COLO668 (cell line): Measurements from ENCODE around the gene AMPH.
A peak's percentile ranks its signal among the peaks of the same experiment; 100 is the strongest.
"Not testable (repeated sequence)": the region's sequence is repeated elsewhere in the genome, so short reads cannot be mapped to it uniquely, and the experiment has no call there.

Source experiments
- DNase-seq: peaks from one replicate; lab custom pipeline; 2025; ENCODE audit not compliant: unreplicated experiment; lab: John Stamatoyannopoulos, UW

The AMPH gene

DNA sequence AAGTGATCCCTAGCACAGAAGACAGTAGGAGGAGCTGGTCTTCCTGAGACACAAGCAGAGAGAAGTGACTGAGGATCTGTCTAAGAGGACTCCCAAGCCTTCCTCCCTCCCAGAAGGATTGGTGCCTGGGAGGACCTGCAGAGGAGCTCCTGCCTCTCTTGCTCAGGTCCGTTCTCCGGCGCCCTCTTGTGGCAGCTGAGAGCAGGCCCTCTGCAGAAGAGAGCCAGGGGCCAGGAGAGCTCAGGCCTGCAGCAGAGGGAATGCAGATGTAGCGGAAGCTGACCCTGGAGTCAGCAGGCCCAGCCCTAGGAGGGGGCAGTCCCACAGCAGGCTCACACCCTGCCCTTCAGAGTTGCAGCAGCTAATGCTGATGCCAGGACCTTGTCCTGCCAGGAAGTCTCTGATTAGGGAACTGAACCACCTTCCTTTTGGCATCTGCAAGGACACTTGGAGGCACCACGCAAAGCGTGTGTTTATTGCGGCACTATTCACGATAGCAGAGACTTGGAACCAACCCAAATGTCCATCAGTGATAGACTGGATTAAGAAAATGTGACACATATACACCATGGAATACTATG lies 276.8 kb downstream of the AMPH start:
- peak; percentile 65 for DNase-seq

DNA sequence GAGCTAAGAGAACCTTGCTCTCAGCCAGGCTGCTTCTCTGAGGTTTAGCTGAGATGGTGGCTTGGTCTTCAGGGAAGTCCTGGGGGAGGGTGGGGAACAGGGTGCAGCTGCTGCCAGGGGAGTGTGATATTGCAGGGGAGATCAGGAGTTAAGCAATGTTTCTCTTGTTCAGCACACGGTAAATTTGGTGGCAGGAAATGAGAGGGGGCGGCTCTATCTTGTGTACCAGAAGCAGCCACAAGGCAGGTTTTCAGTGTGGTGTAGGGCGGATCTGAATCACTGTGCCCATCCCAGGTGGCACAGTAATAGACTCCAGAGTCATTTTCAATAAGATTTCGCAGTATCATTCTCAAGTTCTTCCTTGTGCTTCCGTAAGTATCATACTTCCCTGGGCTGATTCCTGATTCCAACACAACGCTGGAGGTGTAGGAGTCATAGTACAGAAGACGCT lies 277.7 kb downstream of the AMPH start:
- not testable (repeated sequence) for DNase-seq

GRCh38 chr7:38351601-38352000 lies 279.6 kb downstream of the AMPH start:
- DNase-seq = no peak

- DNase-seq = not testable (repeated sequence)
These were observed 280.4 kb downstream of the AMPH start for GRCh38 chr7:38350777-38351176.

GRCh38 chr7:38349869-38350583 lies 281.1 kb downstream of the AMPH start:
- DNase-seq = not testable (repeated sequence)

- DNase-seq = not testable (repeated sequence)
These were observed 281.9 kb downstream of the AMPH start for GRCh38 chr7:38349126-38349795.

GRCh38 chr7:38345299-38346172 lies 285.6 kb downstream of the AMPH start:
- peak; percentile 50 for DNase-seq

DNA sequence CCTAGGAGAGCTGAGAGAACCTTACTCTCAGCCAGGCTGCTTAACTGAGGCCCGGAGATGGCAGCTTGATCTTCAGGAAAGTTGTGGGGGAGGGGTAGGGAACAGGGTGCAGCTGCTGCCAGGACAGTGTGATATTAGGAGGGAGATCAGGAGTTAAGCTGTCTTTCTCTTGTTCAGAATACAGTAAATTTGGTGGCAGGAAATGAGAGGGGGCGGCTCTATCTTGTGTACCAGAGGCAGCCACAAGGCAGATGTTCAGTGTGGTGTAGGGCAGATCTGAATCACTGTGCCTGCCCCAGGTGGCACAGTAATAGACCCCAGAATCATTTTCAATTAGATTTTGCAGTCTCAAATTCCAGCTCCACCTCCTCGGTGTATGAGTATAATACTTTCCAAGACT lies 286.4 kb downstream of the AMPH start:
- DNase-seq = peak; percentile 33

- DNase-seq = not testable (repeated sequence)
These were observed 289.0 kb downstream of the AMPH start for GRCh38 chr7:38342135-38342534.

- DNase-seq = not testable (repeated sequence)
These were observed 289.9 kb downstream of the AMPH start for GRCh38 chr7:38341172-38341705.

DNA sequence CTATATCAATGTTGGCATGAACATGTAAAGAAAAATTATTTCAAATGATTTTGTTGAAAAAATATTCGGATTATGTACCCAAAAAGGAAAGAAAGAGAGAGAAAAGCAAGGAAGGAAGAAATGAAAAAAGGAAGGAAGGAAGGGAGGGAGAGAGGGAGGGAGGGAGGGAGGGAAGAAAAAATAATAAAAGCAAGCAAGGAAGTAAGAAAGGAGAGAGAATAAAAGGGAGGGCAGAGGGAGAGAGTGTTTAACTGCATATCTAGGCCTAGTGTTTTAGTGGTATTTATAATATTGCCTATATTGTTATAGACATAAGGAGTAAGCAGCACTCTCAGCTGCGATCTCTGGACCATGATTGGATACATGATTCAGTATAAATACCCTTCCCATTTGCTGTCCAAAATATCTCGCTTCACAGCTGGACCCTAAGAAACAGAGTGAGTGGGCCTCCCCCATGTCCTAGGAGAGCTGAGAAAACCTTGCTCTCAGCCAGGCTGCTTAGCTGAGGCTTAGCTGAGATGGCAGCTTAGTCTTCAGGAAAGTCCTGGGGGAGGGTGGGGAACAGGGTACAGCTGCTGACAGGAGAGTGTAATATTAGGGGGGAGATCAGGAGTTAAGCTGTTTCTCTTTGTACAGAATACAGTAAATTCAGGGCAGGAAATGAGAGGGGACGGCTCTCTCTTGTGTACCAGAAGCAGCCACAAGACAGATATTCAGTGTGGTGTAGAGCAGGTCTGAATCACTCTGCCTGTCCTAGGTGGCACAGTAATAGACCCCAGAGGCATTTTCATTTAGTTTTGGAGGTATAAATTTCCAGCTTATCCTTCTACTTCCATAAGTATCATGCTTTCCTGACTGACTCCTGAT lies 291.0 kb downstream of the AMPH start:
- no peak for DNase-seq

DNA sequence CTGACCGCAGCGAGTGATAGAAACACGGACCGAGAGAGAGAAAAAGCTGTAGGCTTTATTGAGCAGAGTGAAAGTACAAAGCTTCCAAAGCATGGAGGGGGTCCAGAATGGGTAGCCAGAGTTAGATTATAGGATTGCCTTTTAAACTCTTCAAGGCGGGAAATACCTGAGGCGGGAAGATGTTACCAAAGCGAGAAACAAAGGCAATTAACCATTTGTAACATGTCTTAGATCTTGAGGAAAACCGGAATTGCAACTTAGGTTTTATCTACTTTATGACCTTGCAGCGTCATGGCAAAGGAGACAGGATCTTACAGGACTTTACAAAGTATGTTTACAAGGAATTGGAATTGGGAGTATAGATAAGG lies 295.0 kb downstream of the AMPH start:
- not testable (repeated sequence) for DNase-seq

- peak; percentile 84 for DNase-seq
These were observed 295.6 kb downstream of the AMPH start for GRCh38 chr7:38335492-38336147.

GRCh38 chr7:38335128-38335491 lies 296.1 kb downstream of the AMPH start:
- no peak for DNase-seq

DNA sequence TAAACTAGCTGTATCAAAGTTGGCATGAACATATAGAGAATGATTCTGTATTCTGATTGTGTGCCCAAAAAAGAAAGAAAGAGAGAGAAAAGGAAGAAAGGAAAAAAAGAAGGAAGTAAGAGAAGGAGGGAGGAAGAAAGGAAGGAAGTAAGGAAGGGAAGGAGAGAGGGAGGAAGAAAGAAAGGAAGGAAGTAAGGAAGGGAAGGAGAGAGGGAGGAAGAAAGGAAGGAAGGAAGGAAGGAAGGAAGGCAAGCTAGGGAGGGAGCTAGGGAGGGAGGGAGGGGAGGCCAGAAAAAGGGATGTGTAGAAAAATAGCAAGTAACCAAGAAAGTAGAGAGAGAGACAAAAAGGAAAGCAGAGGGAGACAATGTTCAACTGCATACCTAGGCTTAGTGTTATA lies 297.0 kb downstream of the AMPH start:
- DNase-seq = no peak
